Lung (tissue), 12 donors: Measurements from ENCODE around the gene NDNF. TPM values are rescaled to one million over a fixed set of nuclear protein-coding genes. Genes with fewer than 3 reads are reported as not detected.

ENCODE experiments used
- ATAC-seq: fragments of 200-7000 bp; cut with Tn5 transposase; one replicate; pipeline ENCODE4 v1.9.1; 2020; ENCODE audit warnings: moderate number of reproducible peaks; ENCODE audit not compliant: insufficient read depth, low FRiP score
- DNase-seq, 3 donors: peaks; one replicate each; pipeline ENCODE4 v3.0.0-alpha.2; 2013 to 2017
- H3K27ac ChIP-seq, 2 donors: one replicate each; pipeline ENCODE4 v1.5.1; 2013; ENCODE audit warnings: mild to moderate bottlenecking in 2 of 2, moderate library complexity in 2 of 2, control low read depth in 1 of 2, inconsistent platforms in 1 of 2, low read depth in 1 of 2, low read length in 1 of 2
- H3K27me3 ChIP-seq, 3 donors: one replicate each; pipeline ENCODE4 v1.5.1; 2013; ENCODE audit warnings: low read length in 2 of 3; ENCODE audit not compliant: control insufficient read depth in 3 of 3, insufficient read depth in 3 of 3
- H3K36me3 ChIP-seq, 4 donors: one replicate each; pipeline ENCODE4 v1.5.1; 2013; ENCODE audit warnings: low read length in 4 of 4, mild to moderate bottlenecking in 1 of 4, moderate library complexity in 1 of 4; ENCODE audit not compliant: control insufficient read depth in 4 of 4, insufficient read depth in 4 of 4
- H3K4me1 ChIP-seq, 5 donors: one replicate each; pipeline ENCODE4 v1.5.1; 2013; ENCODE audit warnings: low read length in 5 of 5, mild to moderate bottlenecking in 2 of 5, moderate library complexity in 1 of 5; ENCODE audit not compliant: control insufficient read depth in 5 of 5, insufficient read depth in 5 of 5
- H3K4me3 ChIP-seq: one replicate; pipeline ENCODE4 v1.5.1; 2013; ENCODE audit warnings: mild to moderate bottlenecking, control low read depth, moderate library complexity
- H3K9ac ChIP-seq, 2 donors: one replicate each; pipeline ENCODE4 v1.5.1; 2013; ENCODE audit warnings: low read length in 2 of 2, control low read depth in 1 of 2; ENCODE audit not compliant: insufficient read depth in 1 of 2
- H3K9me3 ChIP-seq, 4 donors: one replicate each; pipeline ENCODE4 v1.5.1; 2013; ENCODE audit warnings: low read length in 3 of 4, mild to moderate bottlenecking in 1 of 4, moderate library complexity in 1 of 4; ENCODE audit not compliant: control insufficient read depth in 4 of 4, insufficient read depth in 3 of 4
- CTCF ChIP-seq: IDR thresholded peaks from 2 replicates; pipeline ENCODE4 v1.5.1; 2012; ENCODE audit warnings: mild to moderate bottlenecking; ENCODE audit errors: control extremely low read depth, extremely low read depth
- WGBS, 2 donors: extraction: QIAGEN DNeasy Blood & Tissue Kit; methylation state at CpG; one replicate each; pipeline ENCODE4 v1.1.7; 2013; 5-methylcytosine and 5-hydroxymethylcytosine counted together
- polyA plus RNA-seq, 2 donors: library from polyadenylated mRNA; stranded (reverse); fragments of 200-250 nt; gene quantifications; one replicate each; pipeline ENCODE4 v1.2.1, GENCODE V29; 2013
- total RNA-seq, 2 donors: library from RNA; depleted of rRNA in 1 of 2; stranded (reverse); fragments of >200 nt in 1 of 2; gene quantifications; one replicate each; pipeline ENCODE4 v1.2.1, GENCODE V29; 2014 to 2021
- donor health status: control.
- donor health status: control.
- donor health status: Bipolar disorder and iron deficiency.
- donor health status: healthy.
- donor health status: DM: yes; HTN: yes; CAD: no.

Gene NDNF
- total and polyA plus RNA-seq, 4 donors = 22.3 to 381 (median 80.5) TPM

DNA sequence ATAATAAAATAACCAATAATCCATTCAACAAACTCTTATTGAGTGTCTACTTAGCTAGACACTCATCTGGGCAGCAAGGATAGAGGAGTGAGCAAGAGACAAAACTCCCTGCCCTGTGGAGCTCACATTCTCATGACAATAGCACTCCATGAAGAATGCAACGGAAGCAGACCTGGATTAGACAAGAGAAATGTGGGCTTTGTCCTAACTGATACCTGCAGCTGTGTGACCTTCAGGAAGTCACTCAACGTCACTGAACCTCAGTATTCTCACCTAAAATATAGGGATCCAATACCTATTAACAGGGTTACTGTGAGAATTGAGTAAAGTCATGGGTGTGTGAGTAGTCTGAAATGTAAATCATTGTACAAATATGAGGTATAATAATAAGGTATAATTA is 61.2 kb downstream of the NDNF start:
- Histone ChIP-seq H3K9me3 (no peaks in the 10 kb centered on the region), H3K9ac (no peak overlapping the region), H3K4me3 (no peak overlapping the region), H3K27ac (no peak overlapping the region), H3K27me3 (no peaks in the 10 kb centered on the region), H3K4me1 (peaks cover 0 to 3% (median 0%) of the 10 kb centered on the region in 5 donors), H3K36me3 (no peaks in the 10 kb centered on the region)
- ATAC-seq (no peak), DNase-seq (no peak)
- whole genome bisulfite sequencing, 2 donors = 91 to 97% methylated on average over 2 of the region's 2 CpGs
- TF ChIP-seq CTCF = no peak

DNA sequence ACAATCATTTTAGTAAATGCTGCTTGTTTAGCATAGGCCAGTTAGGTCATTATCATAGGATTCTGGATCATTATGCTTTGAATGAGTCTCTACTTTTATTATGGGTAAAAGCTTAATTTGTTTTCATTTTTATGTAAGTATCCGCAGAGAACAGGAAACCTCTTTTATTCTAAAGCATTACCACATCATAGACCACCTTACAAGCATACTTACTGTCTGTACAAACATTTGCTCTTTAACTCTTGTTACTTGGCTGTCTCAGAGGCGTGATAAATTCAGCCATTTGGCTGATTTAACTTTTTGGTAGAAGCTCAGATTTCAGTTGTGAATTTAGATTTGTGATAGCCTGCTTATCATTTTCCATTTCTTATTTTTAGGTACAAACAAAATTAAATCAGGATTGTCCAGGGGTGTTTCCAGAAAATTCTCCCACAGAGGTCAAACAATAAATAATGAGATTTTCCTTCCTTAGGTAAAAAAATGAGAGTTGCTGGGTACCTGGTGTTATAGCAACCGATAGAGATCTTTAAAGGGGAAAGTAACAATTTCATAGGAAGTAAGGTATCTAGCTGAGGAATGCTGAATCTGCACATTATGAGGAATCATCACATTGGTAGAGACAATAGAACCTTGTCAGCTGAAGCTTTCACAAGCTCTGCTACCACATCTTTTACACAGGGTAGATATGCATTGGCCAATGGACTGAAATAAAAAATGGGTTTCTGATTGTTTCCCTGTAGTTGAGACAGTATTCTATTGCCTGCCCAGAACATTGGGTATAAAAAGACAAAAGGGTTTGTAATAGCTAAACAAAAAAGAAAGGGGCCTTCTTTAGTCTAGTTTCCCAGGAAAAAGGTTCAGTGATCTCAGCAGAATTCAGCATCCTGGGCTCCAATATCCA is 62.5 kb downstream of the NDNF start:
- no peak for DNase-seq
- WGBS, 2 donors = 82 to 91% methylated on average over 3 of the region's 3 CpGs

GRCh38 chr4:121007660-121008059 is 64.7 kb downstream of the NDNF start:
- Histone ChIP-seq H3K27me3 (no peaks in the 10 kb centered on the region), H3K4me1 (no peaks in the 10 kb centered on the region), H3K4me3 (no peak overlapping the region), H3K36me3 (no peaks in the 10 kb centered on the region), H3K9me3 (peaks cover 0 to 3% (median under 1%) of the 10 kb centered on the region in 4 donors), H3K9ac (no peak overlapping the region), H3K27ac (no peak overlapping the region)
- TF ChIP-seq CTCF = no peak
- DNase-seq = no peak
- no peak for ATAC-seq
- WGBS, 2 donors = 0 to 2% methylated on average over 1 of the region's 1 CpG

More for the DNA sequence above, 62.5 kb downstream of the NDNF start:
- H3K27me3 ChIP-seq = no peaks in the 10 kb centered on the region
- no peak for ATAC-seq
- no peak overlapping the region for H3K27ac ChIP-seq
- no peak overlapping the region for H3K4me3 ChIP-seq
- H3K4me1 ChIP-seq = peaks cover 0 to under 1% (median 0%) of the 10 kb centered on the region in 5 donors
- no peaks in the 10 kb centered on the region for H3K36me3 ChIP-seq
- no peaks in the 10 kb centered on the region for H3K9me3 ChIP-seq
- no peak overlapping the region for H3K9ac ChIP-seq
- TF ChIP-seq CTCF = no peak
